KOPT-K1 (cell line): Measurements from ENCODE around the gene DPYD.

Experiments
- H3K27ac ChIP-seq: fragments of 200-600 bp; sonication (generic); 2 replicates; pipeline ENCODE4 v1.5.1; 2016; ENCODE audit warnings: antibody characterized with exemption, mild to moderate bottlenecking, low read depth, low read length; ENCODE audit not compliant: poor library complexity, severe bottlenecking
- H3K36me3 ChIP-seq: fragments of 200-600 bp; sonication (generic); 2 replicates; pipeline ENCODE4 v1.5.1; 2017; ENCODE audit warnings: antibody characterized with exemption, mild to moderate bottlenecking, low read length, moderate library complexity; ENCODE audit not compliant: insufficient read depth
- H3K9me3 ChIP-seq: fragments of 200-600 bp; sonication (generic); 2 replicates; pipeline ENCODE4 v1.5.1; 2017; ENCODE audit warnings: antibody characterized with exemption, low read length, mild to moderate bottlenecking; ENCODE audit not compliant: insufficient read depth, poor library complexity, severe bottlenecking

Gene DPYD

GRCh38 chr1:97077221-97077620 lies 843.6 kb downstream of the DPYD start:
- Histone ChIP-seq H3K9me3 (no peaks in the 10 kb centered on the region), H3K36me3 (peaks cover 10% of the 10 kb centered on the region; the same call in 1 of the 2 replicates), H3K27ac (no peak overlapping the region)

- Histone ChIP-seq H3K27ac (no peak overlapping the region), H3K9me3 (no peaks in the 10 kb centered on the region), H3K36me3 (peaks cover 10% of the 10 kb centered on the region; the same call in 1 of the 2 replicates)
Measured at GRCh38 chr1:97074771-97075170, 846.1 kb downstream of the DPYD start.

GRCh38 chr1:97073936-97074335 lies 846.9 kb downstream of the DPYD start:
- Histone ChIP-seq H3K36me3 (peaks cover 8% of the 10 kb centered on the region; the same call in 1 of the 2 replicates), H3K9me3 (no peaks in the 10 kb centered on the region), H3K27ac (no peak overlapping the region)

GRCh38 chr1:97073169-97073568 lies 847.7 kb downstream of the DPYD start:
- H3K9me3 ChIP-seq: no peaks in the 10 kb centered on the region
- no peak overlapping the region for H3K27ac ChIP-seq
- peaks cover 5% of the 10 kb centered on the region; the same call in 1 of the 2 replicates for H3K36me3 ChIP-seq

GRCh38 chr1:97071173-97071572 lies 849.7 kb downstream of the DPYD start:
- peaks cover under 1% of the 10 kb centered on the region; the same call in 1 of the 2 replicates for H3K36me3 ChIP-seq
- H3K27ac ChIP-seq: no peak overlapping the region
- H3K9me3 ChIP-seq: no peaks in the 10 kb centered on the region

GRCh38 chr1:97070376-97070775 lies 850.5 kb downstream of the DPYD start:
- Histone ChIP-seq H3K27ac (no peak overlapping the region), H3K9me3 (no peaks in the 10 kb centered on the region), H3K36me3 (no peaks in the 10 kb centered on the region)

- Histone ChIP-seq H3K9me3 (no peaks in the 10 kb centered on the region), H3K36me3 (no peaks in the 10 kb centered on the region), H3K27ac (no peak overlapping the region)
Measured at GRCh38 chr1:97069312-97069711, 851.5 kb downstream of the DPYD start.

GRCh38 chr1:97066860-97067259 lies 854.0 kb downstream of the DPYD start:
- Histone ChIP-seq H3K27ac (no peak overlapping the region), H3K9me3 (peaks cover 7% of the 10 kb centered on the region), H3K36me3 (no peaks in the 10 kb centered on the region)

- Histone ChIP-seq H3K36me3 (no peaks in the 10 kb centered on the region), H3K9me3 (peaks cover 13% of the 10 kb centered on the region), H3K27ac (no peak overlapping the region)
Measured at GRCh38 chr1:97063532-97063931, 857.3 kb downstream of the DPYD start.

GRCh38 chr1:97061604-97062003 lies 859.2 kb downstream of the DPYD start:
- Histone ChIP-seq H3K27ac (no peak overlapping the region), H3K36me3 (no peaks in the 10 kb centered on the region), H3K9me3 (peaks cover 26% of the 10 kb centered on the region)

GRCh38 chr1:97056386-97056785 lies 864.4 kb downstream of the DPYD start:
- Histone ChIP-seq H3K36me3 (no peaks in the 10 kb centered on the region), H3K27ac (no peak overlapping the region), H3K9me3 (peaks cover 27% of the 10 kb centered on the region)

GRCh38 chr1:97053268-97053667 lies 867.6 kb downstream of the DPYD start:
- Histone ChIP-seq H3K9me3 (peaks cover 25% of the 10 kb centered on the region), H3K36me3 (no peaks in the 10 kb centered on the region), H3K27ac (no peak overlapping the region)

GRCh38 chr1:97051823-97052222 lies 869.0 kb downstream of the DPYD start:
- Histone ChIP-seq H3K9me3 (peaks cover 14% of the 10 kb centered on the region), H3K27ac (no peak overlapping the region), H3K36me3 (no peaks in the 10 kb centered on the region)

GRCh38 chr1:97050506-97050905 lies 870.3 kb downstream of the DPYD start:
- H3K27ac ChIP-seq: no peak overlapping the region
- no peaks in the 10 kb centered on the region for H3K36me3 ChIP-seq

GRCh38 chr1:97047421-97047793 lies 873.4 kb downstream of the DPYD start:
- Histone ChIP-seq H3K27ac (no peak overlapping the region), H3K36me3 (no peaks in the 10 kb centered on the region), H3K9me3 (no peaks in the 10 kb centered on the region)

More at GRCh38 chr1:97050506-97050905, 870.3 kb downstream of the DPYD start:
- peaks cover 1% of the 10 kb centered on the region for H3K9me3 ChIP-seq

GRCh38 chr1:97046765-97047420 lies 873.9 kb downstream of the DPYD start:
- no peaks in the 10 kb centered on the region for H3K9me3 ChIP-seq
- H3K36me3 ChIP-seq: no peaks in the 10 kb centered on the region
- H3K27ac ChIP-seq: no peak overlapping the region
